Activated CD4-positive, alpha-beta T cell treated with anti-CD3 and anti-CD28 coated beads, Interleukin-2, amount 10 ng/mL, durations not matched to agents 24 days and 14 days (primary cell): Measurements from ENCODE around the gene CCR7. TPM values are rescaled to one million over a fixed set of nuclear protein-coding genes. Genes with fewer than 3 reads are reported as not detected.
A peak's percentile ranks its signal among the peaks of the same experiment; 100 is the strongest.

Source experiments
- DNase-seq: peaks from one replicate; pipeline ENCODE4 v3.0.0; 2022
- H3K27ac Mint-ChIP-seq: one replicate; pipeline ENCODE4 v1.8.0; 2022; ENCODE audit warnings: mild to moderate bottlenecking, mixed read lengths
- H3K27me3 Mint-ChIP-seq: one replicate; pipeline ENCODE4 v1.8.0; 2022; ENCODE audit warnings: mixed read lengths
- H3K36me3 Mint-ChIP-seq: one replicate; pipeline ENCODE4 v1.8.0; 2022; ENCODE audit warnings: low read depth, mild to moderate bottlenecking, mixed read lengths
- H3K4me1 Mint-ChIP-seq: one replicate; pipeline ENCODE4 v1.8.0; 2021; ENCODE audit warnings: mixed read lengths
- H3K4me3 Mint-ChIP-seq: one replicate; pipeline ENCODE4 v1.8.0; 2022; ENCODE audit warnings: mild to moderate bottlenecking, moderate library complexity, mixed read lengths
- H3K9me3 Mint-ChIP-seq: one replicate; pipeline ENCODE4 v1.8.0; 2021; ENCODE audit warnings: mixed read lengths
- intact Hi-C: fragments of 100-400 bp; cut with micrococcal nuclease; formaldehyde crosslinking; loops from one replicate; pipeline ENCODE4 v1.15.1; 2023
- total RNA-seq: library from RNA; stranded (reverse); gene quantifications from 2 replicates; pipeline ENCODE4 v1.2.3, GENCODE V29; 2022

Gene CCR7
- total RNA-seq, 1 donor from 2014 or later = 220 TPM

DNA sequence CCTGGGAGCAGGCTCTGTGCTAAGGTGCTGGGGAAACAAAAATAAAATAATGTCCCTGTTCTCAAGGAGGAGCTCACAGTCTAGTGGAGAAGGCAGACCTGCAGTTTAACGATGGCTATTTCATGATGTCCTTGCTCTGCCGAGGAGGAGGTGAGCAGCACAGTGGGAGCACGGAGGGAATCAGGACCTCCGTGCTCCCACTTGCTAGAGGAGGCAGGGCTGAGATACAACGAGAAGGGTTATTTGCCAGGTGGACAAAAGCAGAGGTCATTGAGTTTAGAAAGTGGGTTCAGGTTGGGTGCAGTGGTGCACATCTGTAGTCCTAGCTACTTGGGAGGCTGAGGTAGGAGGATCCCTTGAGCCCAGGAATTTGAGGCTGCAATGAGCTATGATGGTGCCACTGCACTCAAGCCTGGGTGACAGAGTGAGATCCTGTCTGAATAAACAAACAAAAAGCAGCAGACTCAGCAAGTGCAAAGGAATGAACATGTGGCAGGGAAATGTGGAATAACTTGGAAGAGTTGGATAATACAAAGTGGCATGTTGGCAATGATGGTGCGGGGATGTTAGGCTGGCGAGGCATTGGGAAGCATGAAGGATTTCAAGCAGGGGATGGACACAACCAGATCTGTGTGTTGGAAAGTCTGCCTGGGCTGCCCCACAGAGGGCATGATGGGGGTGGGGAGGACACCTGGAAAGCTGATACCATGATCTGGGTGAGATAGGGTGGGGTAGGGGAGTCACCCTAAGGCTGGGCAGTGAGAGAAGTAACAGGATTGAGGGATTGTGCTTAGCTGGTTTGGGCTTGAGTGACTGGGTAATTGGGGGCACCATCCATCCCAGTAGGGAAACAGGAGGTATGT, 51.0 kb downstream of the CCR7 start:
- Mint-ChIP-seq H3K4me3 (peak overlapping the region; percentile 3), H3K36me3 (peaks cover 19% of the 10 kb centered on the region), H3K4me1 (peaks cover 61% of the 10 kb centered on the region), H3K27me3 (no peaks in the 10 kb centered on the region), H3K9me3 (peaks cover 4% of the 10 kb centered on the region), H3K27ac (peak overlapping the region; percentile 49)
- peak; percentile 56 for DNase-seq
- intact Hi-C loops = no loop called here

- intact Hi-C loops = no loop called here
- DNase-seq = no peak
- Mint-ChIP-seq H3K27ac (no peak overlapping the region), H3K27me3 (no peaks in the 10 kb centered on the region), H3K9me3 (peaks cover 4% of the 10 kb centered on the region), H3K4me1 (peaks cover 40% of the 10 kb centered on the region), H3K4me3 (no peak overlapping the region), H3K36me3 (peaks cover 4% of the 10 kb centered on the region)
These were observed 53.5 kb downstream of the CCR7 start for GRCh38 chr17:40511667-40512220.

- peaks cover 4% of the 10 kb centered on the region for H3K36me3 Mint-ChIP-seq
- no peaks in the 10 kb centered on the region for H3K27me3 Mint-ChIP-seq
- peaks cover 4% of the 10 kb centered on the region for H3K9me3 Mint-ChIP-seq
- H3K27ac Mint-ChIP-seq = no peak overlapping the region
- peaks cover 38% of the 10 kb centered on the region for H3K4me1 Mint-ChIP-seq
- no peak for DNase-seq
- intact Hi-C loops = no loop called here
- H3K4me3 Mint-ChIP-seq = no peak overlapping the region
These were observed 54.1 kb downstream of the CCR7 start for GRCh38 chr17:40511136-40511535.

DNA sequence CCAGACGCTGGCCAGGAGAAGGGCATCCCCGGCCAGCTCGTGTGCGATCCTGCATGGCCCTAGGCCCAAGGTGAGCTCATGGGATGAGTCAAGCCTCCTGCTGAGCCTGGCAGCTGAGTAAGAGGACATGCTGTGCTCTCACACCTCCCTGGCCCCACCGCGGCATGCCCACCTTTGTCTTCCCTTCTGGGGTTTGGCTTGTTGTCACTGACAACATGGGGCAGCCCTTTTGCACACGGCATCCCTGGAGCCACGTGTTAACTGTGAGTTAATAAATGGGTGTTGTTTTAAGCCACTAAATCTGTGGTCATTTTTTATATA, 55.0 kb downstream of the CCR7 start:
- intact Hi-C loops = no loop called here
- Mint-ChIP-seq H3K4me1 (peaks cover 36% of the 10 kb centered on the region), H3K36me3 (peaks cover under 1% of the 10 kb centered on the region), H3K9me3 (peaks cover 2% of the 10 kb centered on the region), H3K27me3 (no peaks in the 10 kb centered on the region), H3K4me3 (no peak overlapping the region), H3K27ac (no peak overlapping the region)
- DNase-seq = no peak

DNA sequence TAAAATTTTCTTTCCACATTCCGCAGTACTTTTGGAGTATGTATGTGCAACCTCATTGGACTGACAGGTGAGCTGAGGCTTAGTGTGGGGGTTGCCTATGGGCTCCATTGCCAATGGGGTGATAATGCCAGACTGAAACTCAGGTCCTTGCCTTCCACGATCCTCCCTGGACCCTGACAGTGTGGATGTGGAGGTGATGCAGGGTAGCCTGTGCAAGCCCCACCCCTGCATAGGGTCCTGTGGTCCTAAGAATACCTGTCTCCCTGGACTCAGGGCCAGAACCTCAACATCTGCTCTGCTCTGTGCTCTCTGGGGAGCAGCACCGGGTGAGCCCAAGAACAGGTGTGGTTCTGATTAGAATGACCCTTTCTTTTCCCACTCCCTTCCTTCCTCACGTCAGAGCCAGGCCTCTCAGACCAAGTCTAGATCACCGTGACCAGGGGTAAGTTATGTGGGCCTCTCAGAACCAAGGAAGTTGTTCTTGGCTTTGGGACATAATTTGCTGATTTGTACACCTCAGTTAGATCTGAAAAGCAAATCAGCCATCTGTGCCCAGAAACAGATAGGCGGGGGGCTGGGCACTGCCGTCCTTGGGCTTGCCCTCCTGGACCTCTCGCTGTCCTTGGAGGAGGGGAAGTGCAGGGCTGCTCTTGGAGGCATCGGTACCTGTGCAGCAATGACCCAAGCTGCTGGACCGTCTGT, 55.5 kb downstream of the CCR7 start:
- intact Hi-C loops = no loop called here
- H3K9me3 Mint-ChIP-seq = no peaks in the 10 kb centered on the region
- H3K27ac Mint-ChIP-seq = no peak overlapping the region
- H3K4me1 Mint-ChIP-seq = peaks cover 31% of the 10 kb centered on the region
- no peaks in the 10 kb centered on the region for H3K27me3 Mint-ChIP-seq
- no peak overlapping the region for H3K4me3 Mint-ChIP-seq
- DNase-seq = no peak
- no peaks in the 10 kb centered on the region for H3K36me3 Mint-ChIP-seq

GRCh38 chr17:40506786-40507185, 58.5 kb downstream of the CCR7 start:
- H3K4me3 Mint-ChIP-seq = no peak overlapping the region
- intact Hi-C loops = no loop called here
- no peak overlapping the region for H3K27ac Mint-ChIP-seq
- no peaks in the 10 kb centered on the region for H3K27me3 Mint-ChIP-seq
- no peaks in the 10 kb centered on the region for H3K9me3 Mint-ChIP-seq
- no peak for DNase-seq
- H3K4me1 Mint-ChIP-seq = peaks cover 19% of the 10 kb centered on the region
- H3K36me3 Mint-ChIP-seq = no peaks in the 10 kb centered on the region

Other genes starting within 250 kb of the CCR7 start
- gene GJD3, start 200.7 kb downstream of the CCR7 start, total RNA-seq = 0.23 and 0.38 TPM in 2 replicates
- 189 and 194 TPM in 2 replicates for gene TOP2A, start 147.6 kb downstream of the CCR7 start, total RNA-seq
- gene IGFBP4, start 122.0 kb downstream of the CCR7 start, total RNA-seq = 113 and 117 TPM in 2 replicates
- 13.1 and 16.8 TPM in 2 replicates for gene TNS4, start 63.8 kb downstream of the CCR7 start, total RNA-seq
- 122 and 125 TPM in 2 replicates for gene SMARCE1, start 82.3 kb upstream of the CCR7 start, total RNA-seq
- gene KRT222, start 99.7 kb upstream of the CCR7 start, total RNA-seq = not detected in 2 replicates
- not detected in 2 replicates for gene KRT24, start 138.3 kb upstream of the CCR7 start, total RNA-seq
- gene KRT25, start 189.9 kb upstream of the CCR7 start, total RNA-seq = not detected in 2 replicates
- not detected in 2 replicates for gene KRT26, start 206.7 kb upstream of the CCR7 start, total RNA-seq
- gene KRT27, start 217.1 kb upstream of the CCR7 start, total RNA-seq = not detected in 2 replicates
- not detected in 2 replicates for gene KRT28, start 234.5 kb upstream of the CCR7 start, total RNA-seq